ENCODE measurements around the gene ZNF98.

Gene ZNF98

DNA sequence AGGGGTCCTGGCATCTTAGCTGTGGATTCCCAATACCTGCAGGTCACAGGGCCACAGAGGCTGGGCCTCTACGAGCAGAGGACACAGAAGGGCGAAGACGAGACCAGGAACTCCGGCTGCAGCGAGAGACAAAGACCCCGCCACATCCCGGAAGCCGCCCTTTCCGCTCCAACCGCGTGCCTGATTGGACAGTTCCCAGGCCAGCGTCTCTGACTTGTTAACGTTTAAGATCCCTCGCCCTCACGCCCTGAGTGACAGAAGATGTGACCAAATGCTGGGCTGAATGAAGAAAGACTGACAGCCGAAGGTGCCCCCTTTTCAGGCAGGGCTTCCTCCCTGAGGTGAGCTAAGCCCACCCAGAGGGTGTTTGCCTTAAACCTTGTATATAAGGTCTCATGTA is at the start of gene ZNF98:
Gene ZNF98 (minus strand): TSS at position 136 of the 400 bp plus-strand sequence. CDS start 122 bp downstream, at position 14.
- DNase-seq = no peak

DNA sequence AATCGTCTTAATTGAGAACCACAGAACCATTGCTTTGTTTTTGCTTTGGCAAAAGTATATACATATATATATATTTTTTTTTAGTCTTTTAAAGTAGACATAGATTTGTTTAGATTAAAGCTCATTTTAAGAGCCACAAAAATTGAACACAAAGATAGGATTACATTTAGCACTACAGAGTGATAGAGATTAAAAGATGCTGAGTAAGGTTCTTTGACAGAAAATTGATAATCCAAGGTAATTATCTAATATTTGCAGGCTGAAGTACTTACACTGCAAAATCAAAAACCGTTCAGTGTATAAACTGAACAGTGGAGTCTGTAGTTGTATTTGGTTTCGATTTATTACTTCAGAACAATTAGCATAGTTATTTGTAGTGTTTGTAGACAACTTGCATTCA is 24.5 kb upstream of the ZNF98 start:
- DNase-seq = no peak

DNA sequence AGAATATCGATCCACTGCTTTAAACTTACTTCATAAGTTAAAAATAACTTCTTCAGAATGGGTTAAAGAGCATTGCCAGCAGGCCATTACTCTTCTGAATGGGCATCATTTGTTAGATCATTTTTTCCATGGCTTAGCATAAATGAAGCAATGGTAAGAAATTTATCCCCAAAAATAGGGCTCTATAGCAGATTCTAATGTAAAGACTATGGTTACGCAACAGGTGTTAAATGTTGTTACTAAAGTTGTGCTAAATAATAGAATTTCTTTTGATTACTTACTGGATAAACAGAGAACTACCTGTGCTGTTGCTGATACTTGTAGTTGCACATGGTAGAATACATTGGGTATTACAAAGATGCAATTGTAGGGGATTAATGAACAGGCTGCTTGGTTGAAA is 15.9 kb upstream of the ZNF98 start:
- DNase-seq = no peak

DNA sequence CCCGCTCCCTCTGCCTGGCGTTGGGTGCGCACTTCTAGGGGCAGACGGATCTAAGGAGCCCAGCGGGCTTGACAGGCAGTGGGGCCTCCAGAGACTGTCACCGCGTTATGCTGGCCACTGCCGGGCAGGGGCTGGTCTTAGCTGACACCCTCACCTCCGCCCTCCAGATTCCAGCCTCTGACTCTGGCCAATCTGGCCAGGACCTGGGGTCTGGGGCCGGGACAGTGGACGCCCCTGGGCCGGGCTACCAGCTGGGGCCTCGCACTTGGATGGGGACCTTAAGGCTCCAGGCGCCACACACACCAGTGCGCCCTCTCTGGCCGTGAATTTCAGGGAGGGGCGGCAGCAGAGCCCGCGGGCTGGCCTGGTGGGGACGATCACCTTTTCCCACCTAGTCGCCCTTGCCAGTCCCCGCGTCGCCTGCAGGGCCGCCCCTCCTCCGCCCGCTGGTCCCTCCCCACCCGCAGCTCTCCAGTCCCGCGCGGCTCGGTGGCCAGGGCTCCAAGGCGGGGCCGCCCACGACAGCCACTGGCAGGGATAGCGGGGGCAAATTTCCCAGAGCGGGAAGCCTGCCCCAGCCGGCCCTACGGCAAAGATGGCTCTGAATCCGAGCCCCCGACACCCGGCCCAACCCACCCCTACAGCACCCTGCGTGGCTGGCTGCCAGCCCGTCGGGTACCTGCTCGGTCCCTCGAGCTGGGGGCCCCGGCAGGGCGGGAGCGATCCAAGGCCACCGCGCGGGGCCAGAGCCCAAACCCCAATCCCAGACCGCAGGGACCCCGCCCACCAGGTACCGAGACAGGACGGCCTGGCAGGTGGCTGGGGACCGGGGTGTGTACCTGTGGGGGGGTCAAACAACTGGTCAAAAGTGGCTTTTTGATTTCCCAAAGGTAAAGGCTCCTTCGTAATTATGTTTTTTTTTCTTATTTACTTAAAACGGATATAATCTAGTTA is 6.1 kb upstream of the ZNF98 start:
- no peak for DNase-seq

DNA sequence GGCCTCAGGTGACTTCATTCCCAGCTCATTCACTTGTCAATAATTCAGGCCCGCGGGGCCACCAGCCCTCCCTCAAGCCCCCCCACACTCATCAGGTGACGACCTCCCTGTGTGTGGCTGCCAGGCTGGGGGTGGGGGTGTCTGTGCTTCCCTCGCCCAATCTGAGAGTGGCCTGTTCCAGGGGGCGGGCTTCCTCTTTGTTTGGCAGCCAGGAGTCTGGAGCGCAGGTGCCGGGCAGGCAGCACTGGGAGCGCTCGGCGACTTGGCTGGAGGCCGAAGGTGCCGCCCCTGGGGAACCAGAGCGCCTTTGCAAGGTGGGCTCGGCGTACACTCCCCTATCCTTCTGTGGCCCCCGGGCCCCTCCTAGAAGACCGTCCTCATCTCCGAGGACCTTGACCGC is 5.4 kb upstream of the ZNF98 start:
- no peak for DNase-seq

DNA sequence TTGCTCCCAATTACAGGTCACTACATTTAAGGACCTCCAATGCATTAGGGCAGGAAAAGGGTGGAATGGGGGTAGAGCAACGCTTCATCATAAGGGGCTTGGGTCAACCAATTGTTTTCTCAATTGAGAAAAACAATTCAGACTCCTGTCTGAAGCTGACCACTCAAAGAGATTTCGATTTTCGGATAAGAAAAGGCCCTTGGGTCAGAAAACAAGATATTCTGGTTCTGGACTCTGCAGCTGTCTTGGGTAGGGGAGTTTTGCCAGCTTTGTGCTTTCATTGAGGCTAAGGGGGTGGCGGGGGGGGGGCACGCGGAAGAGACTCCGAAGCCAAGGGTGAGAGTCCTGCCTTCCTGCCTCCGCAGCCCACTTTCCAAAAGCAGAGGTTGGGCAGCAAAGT is 4.8 kb upstream of the ZNF98 start:
- DNase-seq = no peak

DNA sequence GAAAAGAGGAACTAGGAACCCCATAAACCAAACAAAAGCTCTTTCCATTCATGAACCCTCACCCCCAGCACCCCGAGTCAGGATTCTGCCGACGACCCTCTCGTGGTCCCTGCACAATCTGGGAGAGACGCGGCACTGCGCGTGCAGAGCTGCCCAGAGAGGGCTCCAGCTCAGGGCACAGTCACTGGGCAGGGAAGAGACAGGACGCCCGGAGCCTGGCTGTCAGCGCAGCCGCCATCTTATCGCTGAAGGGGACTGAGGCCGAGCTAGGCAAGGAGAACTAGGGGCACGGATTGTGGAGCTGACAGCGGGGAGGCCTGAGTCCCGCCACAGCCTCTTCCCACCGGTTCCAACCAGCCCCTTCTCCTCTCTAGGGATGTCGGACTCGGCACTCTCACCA is 349 bp downstream of the ZNF98 start:
- no peak for DNase-seq

DNA sequence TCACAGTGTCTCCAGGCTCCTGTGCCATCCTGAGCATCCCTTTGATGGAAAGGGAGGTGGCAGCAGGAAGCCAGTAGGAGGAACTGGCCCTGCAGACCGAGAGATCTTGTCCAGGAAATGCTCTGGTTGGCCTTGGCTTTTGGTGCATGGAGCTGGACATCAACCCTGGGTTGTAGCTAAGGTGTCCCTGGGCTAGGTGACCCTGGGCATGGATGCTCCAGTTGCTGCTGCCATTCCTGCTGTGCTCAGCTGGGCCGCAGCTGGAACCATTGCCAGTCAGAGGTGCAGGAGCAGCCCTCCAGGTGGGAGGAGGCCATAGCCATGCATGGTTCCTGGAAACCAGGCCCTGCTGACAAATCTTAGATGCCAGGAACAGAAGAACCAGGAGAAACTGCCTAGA is 67.5 kb downstream of the ZNF98 start:
- DNase-seq = no peak
